T1000 (cell line): ENCODE measurements around the gene GJA3.

Experiments used
- DNase-seq: peaks from one replicate; lab custom pipeline; 2025; ENCODE audit warnings: mixed read lengths; lab: John Stamatoyannopoulos, UW

Gene GJA3

GRCh38 chr13:20160306-20161274, at the start of gene GJA3:
Gene GJA3 (minus strand): TSS chr13:20161052. CDS start chr13:20143288, 17,764 bp downstream.
- no peak for DNase-seq

- no peak for DNase-seq
Measured at GRCh38 chr13:20209948-20210347, 49.1 kb upstream of the GJA3 start.

GRCh38 chr13:20206698-20207235, 45.9 kb upstream of the GJA3 start:
- DNase-seq, result no peak

- no peak for DNase-seq
Measured at GRCh38 chr13:20206065-20206697, 45.3 kb upstream of the GJA3 start.

- DNase-seq, result no peak
Measured at GRCh38 chr13:20198781-20199180, 37.9 kb upstream of the GJA3 start.

- DNase-seq, result no peak
Measured at GRCh38 chr13:20197361-20197834, 36.5 kb upstream of the GJA3 start.

- no peak for DNase-seq
Measured at GRCh38 chr13:20195801-20196200, 34.9 kb upstream of the GJA3 start.

- DNase-seq, result no peak
Measured at GRCh38 chr13:20193907-20194631, 33.2 kb upstream of the GJA3 start.

- DNase-seq, result no peak
Measured at GRCh38 chr13:20193162-20193906, 32.5 kb upstream of the GJA3 start.

- DNase-seq, result no peak
Measured at GRCh38 chr13:20192836-20193161, 31.9 kb upstream of the GJA3 start, which contains the start of gene GJB2. Gene GJB2 (minus strand): TSS chr13:20192938. CDS start chr13:20189581, 3,357 bp downstream.

GRCh38 chr13:20192158-20192835, 31.4 kb upstream of the GJA3 start:
- no peak for DNase-seq

- no peak for DNase-seq
Measured at GRCh38 chr13:20191311-20192157, 30.7 kb upstream of the GJA3 start.

- no peak for DNase-seq
Measured at GRCh38 chr13:20190481-20191310, 29.8 kb upstream of the GJA3 start.

- no peak for DNase-seq
Measured at GRCh38 chr13:20190076-20190475, 29.2 kb upstream of the GJA3 start.

- no peak for DNase-seq
Measured at GRCh38 chr13:20188667-20189553, 28.1 kb upstream of the GJA3 start.

GRCh38 chr13:20186771-20187170, 25.9 kb upstream of the GJA3 start:
- no peak for DNase-seq

GRCh38 chr13:20185366-20186056, 24.7 kb upstream of the GJA3 start:
- no peak for DNase-seq
